Panc1 (cell line): ENCODE measurements around the gene DPEP2.
"Not testable (repeated sequence)": the region's sequence is repeated elsewhere in the genome, so short reads cannot be mapped to it uniquely, and the experiment has no call there.

Source experiments
- TF ChIP-seq, protein P1 (sequence below): fragments of 450-650 bp; IDR thresholded peaks from 2 replicates; pipeline ENCODE4 v1.5.1; 2017; ENCODE audit warnings: mild to moderate bottlenecking
- TF ChIP-seq, protein P2 (sequence below), 2 experiments: IDR thresholded peaks; 2 replicates each; pipeline ENCODE4 v1.6.1; 2011 to 2012; ENCODE audit warnings: low read depth in 2 of 2, control low read depth in 1 of 2, low read length in 1 of 2, mild to moderate bottlenecking in 1 of 2, moderate library complexity in 1 of 2; ENCODE audit not compliant: insufficient read depth in 1 of 2

DNA sequence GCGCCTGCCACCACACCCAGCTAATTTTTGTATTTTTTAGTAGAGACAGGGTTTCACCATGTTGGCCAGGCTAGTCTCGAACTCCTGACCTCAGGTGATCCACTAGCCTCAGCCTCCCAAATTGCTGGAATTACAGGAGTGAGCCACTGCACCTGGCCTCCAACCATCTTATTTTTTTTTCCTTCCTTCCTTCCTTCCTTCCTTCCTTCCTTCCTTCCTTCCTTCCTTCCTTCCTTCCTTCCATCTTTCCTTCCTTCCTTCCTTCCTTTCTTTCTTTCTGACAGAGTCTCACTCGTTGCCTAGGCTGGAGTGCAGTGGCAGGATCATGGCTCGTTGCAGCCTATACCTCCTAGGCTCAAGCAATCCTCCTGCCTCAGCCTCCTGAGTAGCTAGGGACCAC lies 10.6 kb upstream of the DPEP2 start:
- TF ChIP-seq, protein P1, sequence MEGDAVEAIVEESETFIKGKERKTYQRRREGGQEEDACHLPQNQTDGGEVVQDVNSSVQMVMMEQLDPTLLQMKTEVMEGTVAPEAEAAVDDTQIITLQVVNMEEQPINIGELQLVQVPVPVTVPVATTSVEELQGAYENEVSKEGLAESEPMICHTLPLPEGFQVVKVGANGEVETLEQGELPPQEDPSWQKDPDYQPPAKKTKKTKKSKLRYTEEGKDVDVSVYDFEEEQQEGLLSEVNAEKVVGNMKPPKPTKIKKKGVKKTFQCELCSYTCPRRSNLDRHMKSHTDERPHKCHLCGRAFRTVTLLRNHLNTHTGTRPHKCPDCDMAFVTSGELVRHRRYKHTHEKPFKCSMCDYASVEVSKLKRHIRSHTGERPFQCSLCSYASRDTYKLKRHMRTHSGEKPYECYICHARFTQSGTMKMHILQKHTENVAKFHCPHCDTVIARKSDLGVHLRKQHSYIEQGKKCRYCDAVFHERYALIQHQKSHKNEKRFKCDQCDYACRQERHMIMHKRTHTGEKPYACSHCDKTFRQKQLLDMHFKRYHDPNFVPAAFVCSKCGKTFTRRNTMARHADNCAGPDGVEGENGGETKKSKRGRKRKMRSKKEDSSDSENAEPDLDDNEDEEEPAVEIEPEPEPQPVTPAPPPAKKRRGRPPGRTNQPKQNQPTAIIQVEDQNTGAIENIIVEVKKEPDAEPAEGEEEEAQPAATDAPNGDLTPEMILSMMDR = not testable (repeated sequence)
- TF ChIP-seq, protein P2, sequence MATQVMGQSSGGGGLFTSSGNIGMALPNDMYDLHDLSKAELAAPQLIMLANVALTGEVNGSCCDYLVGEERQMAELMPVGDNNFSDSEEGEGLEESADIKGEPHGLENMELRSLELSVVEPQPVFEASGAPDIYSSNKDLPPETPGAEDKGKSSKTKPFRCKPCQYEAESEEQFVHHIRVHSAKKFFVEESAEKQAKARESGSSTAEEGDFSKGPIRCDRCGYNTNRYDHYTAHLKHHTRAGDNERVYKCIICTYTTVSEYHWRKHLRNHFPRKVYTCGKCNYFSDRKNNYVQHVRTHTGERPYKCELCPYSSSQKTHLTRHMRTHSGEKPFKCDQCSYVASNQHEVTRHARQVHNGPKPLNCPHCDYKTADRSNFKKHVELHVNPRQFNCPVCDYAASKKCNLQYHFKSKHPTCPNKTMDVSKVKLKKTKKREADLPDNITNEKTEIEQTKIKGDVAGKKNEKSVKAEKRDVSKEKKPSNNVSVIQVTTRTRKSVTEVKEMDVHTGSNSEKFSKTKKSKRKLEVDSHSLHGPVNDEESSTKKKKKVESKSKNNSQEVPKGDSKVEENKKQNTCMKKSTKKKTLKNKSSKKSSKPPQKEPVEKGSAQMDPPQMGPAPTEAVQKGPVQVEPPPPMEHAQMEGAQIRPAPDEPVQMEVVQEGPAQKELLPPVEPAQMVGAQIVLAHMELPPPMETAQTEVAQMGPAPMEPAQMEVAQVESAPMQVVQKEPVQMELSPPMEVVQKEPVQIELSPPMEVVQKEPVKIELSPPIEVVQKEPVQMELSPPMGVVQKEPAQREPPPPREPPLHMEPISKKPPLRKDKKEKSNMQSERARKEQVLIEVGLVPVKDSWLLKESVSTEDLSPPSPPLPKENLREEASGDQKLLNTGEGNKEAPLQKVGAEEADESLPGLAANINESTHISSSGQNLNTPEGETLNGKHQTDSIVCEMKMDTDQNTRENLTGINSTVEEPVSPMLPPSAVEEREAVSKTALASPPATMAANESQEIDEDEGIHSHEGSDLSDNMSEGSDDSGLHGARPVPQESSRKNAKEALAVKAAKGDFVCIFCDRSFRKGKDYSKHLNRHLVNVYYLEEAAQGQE (IDR thresholded peaks at IDR 0.05; ENCODE audit: insufficient read depth in 1 of 2, low read depth in 2 of 2, low read length in 1 of 2) = not testable (repeated sequence)
